ENCODE data around the gene DDI1. TPM values are rescaled to one million over a fixed set of nuclear protein-coding genes. Genes with fewer than 3 reads are reported as not detected.

The DDI1 gene
- not detected in 2 replicates for polyA plus RNA-seq (2013)

DNA sequence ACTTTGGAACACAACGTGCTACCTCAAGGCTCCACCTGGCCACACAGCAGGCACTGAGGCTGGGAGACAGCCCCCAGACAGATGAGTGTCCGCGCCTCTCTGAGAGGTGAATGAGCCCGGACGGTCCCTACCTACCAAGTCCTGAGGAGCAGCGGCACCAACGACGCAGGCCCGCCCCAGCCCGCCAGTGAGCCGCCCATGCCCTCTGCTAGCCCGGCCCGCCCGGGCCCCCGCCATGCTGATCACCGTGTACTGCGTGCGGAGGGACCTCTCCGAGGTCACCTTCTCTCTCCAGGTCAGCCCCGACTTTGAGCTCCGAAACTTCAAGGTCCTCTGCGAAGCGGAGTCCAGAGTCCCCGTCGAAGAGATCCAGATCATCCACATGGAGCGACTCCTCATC lies at the start of gene DDI1:
DDI1 (plus strand) TSS at position 53 of the 400 bp plus-strand sequence; CDS start at position 236, 183 bp downstream.
- Histone ChIP-seq H3K9me3 (ENCODE audit: insufficient read depth, low read depth, low read length) (no peaks in the 10 kb centered on the region), H2BK5ac (ENCODE audit: low read depth, low read length, poor library complexity) (no peak within 1 kb of the TSS), H4K91ac (ENCODE audit: low read depth, low read length) (no peak within 1 kb of the TSS), H3K9ac (ENCODE audit: low read length) (no peak within 1 kb of the TSS), H3K4ac (ENCODE audit: low read depth, low read length) (no peak within 1 kb of the TSS), H3K27me3 (ENCODE audit: insufficient read depth, low read length) (no peaks in the 10 kb centered on the region), H3K79me2 (ENCODE audit: control insufficient read depth, insufficient read depth, low read length, poor library complexity) (no peaks in the 10 kb centered on the region), H3K4me1 (ENCODE audit: control insufficient read depth in 1 of 2, insufficient read depth in 2 of 2, low read length in 2 of 2) (no peaks in the 10 kb centered on the region), H2AK5ac (ENCODE audit: low read length) (no peak within 1 kb of the TSS), H2BK12ac (ENCODE audit: low read length) (no peak within 1 kb of the TSS), H2BK120ac (ENCODE audit: insufficient read depth, low read length, poor library complexity) (no peak within 1 kb of the TSS), H3K4me2 (ENCODE audit: low read length) (no peak within 1 kb of the TSS), H3K36me3 (ENCODE audit: control insufficient read depth in 1 of 2, insufficient read depth in 2 of 2, low read length in 2 of 2) (no peaks in the 10 kb centered on the region), H3K27ac (ENCODE audit: low read depth, low read length) (no peak within 1 kb of the TSS), H3K79me1 (ENCODE audit: low read length) (no peaks in the 10 kb centered on the region), H3K18ac (ENCODE audit: low read length) (no peak within 1 kb of the TSS), H3K4me3 (ENCODE audit: low read depth, low read length) (no peak within 1 kb of the TSS), H2AFZ (ENCODE audit: insufficient read depth, low read length, poor library complexity) (no peak within 1 kb of the TSS), H4K8ac (ENCODE audit: low read depth, low read length) (no peak within 1 kb of the TSS), H3K23ac (ENCODE audit: low read length) (no peak within 1 kb of the TSS), H3K14ac (ENCODE audit: low read length) (no peak within 1 kb of the TSS), H4K12ac (ENCODE audit: low read depth, low read length) (no peak within 1 kb of the TSS)
- DNase-seq = no peak
- WGBS (ENCODE audit: extremely low coverage, insufficient coverage, insufficient read length) = no CpG with 5 or more reads among the region's 26 CpGs

DNA sequence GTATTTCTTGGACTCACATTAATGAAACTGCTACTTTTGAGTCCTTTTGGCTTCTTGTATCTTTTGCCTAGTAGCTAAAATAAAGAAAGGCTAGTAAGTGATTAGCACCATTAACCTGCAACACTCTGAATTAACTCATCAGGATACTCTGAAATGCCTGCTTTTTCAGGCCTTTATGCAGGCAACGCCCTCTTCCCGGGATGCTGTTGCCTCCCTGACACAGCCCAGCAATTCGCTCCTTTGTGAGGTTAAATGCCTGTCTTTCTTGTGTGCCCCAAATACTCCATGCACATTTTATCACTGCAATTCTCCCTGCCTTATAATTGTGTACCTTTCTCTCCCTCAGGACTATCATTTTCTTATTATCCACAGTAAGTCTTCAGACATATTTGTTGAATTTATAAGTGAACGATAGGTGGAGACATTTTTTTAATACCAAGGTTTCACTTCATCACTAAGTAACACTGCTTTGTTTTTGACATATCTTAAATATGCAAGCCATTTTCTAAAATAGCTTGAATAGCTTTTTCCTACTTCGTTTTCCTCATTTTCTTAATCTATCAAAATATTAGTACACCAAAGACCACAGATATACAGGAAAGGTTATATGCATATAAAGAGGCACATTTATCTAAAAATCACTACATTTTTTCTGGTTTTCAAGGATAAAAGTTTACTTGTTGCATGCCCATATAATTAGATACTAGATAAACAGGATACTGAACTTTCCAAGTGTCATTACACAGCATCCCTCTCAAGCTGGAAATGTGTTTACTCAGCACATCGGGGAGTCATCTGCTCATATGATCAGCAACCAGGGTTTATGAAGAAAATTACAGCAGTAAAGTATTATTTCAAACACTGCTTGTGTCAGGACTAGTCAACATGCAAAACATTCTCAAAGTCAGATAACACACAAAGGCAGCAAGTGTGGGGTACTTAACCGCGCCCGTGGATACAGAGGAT lies 48.5 kb upstream of the DDI1 start:
- H3K23ac ChIP-seq (ENCODE audit: low read length) = no peak overlapping the region
- H3K4ac ChIP-seq (ENCODE audit: low read depth, low read length) = no peak overlapping the region
- no peak for DNase-seq
- no peaks in the 10 kb centered on the region for H3K9me3 ChIP-seq (ENCODE audit: insufficient read depth, low read depth, low read length)
- no peak overlapping the region for H3K18ac ChIP-seq (ENCODE audit: low read length)
- WGBS (ENCODE audit: extremely low coverage, insufficient coverage, insufficient read length) = no CpG with 5 or more reads among the region's 9 CpGs
- H3K27me3 ChIP-seq (ENCODE audit: insufficient read depth, low read length) = no peaks in the 10 kb centered on the region
- H2AK5ac ChIP-seq (ENCODE audit: low read length) = no peak overlapping the region
- no peaks in the 10 kb centered on the region for H3K4me1 ChIP-seq (ENCODE audit: control insufficient read depth in 1 of 2, insufficient read depth in 2 of 2, low read length in 2 of 2)
- H4K91ac ChIP-seq (ENCODE audit: low read depth, low read length) = no peak overlapping the region
- no peak overlapping the region for H4K12ac ChIP-seq (ENCODE audit: low read depth, low read length)
- no peak overlapping the region for H2BK12ac ChIP-seq (ENCODE audit: low read length)
- no peak overlapping the region for H3K4me2 ChIP-seq (ENCODE audit: low read length)
- no peak overlapping the region for H3K9ac ChIP-seq (ENCODE audit: low read length)
- no peaks in the 10 kb centered on the region for H3K79me1 ChIP-seq (ENCODE audit: low read length)
- H2AFZ ChIP-seq (ENCODE audit: insufficient read depth, low read length, poor library complexity) = no peak overlapping the region
- no peak overlapping the region for H3K27ac ChIP-seq (ENCODE audit: low read depth, low read length)
- no peak overlapping the region for H2BK120ac ChIP-seq (ENCODE audit: insufficient read depth, low read length, poor library complexity)
- H3K79me2 ChIP-seq (ENCODE audit: control insufficient read depth, insufficient read depth, low read length, poor library complexity) = no peaks in the 10 kb centered on the region
- H3K36me3 ChIP-seq (ENCODE audit: control insufficient read depth in 1 of 2, insufficient read depth in 2 of 2, low read length in 2 of 2) = no peaks in the 10 kb centered on the region
- H3K4me3 ChIP-seq (ENCODE audit: low read depth, low read length) = no peak overlapping the region
- no peak overlapping the region for H4K8ac ChIP-seq (ENCODE audit: low read depth, low read length)
- H3K14ac ChIP-seq (ENCODE audit: low read length) = no peak overlapping the region
- no peak overlapping the region for H2BK5ac ChIP-seq (ENCODE audit: low read depth, low read length, poor library complexity)

DNA sequence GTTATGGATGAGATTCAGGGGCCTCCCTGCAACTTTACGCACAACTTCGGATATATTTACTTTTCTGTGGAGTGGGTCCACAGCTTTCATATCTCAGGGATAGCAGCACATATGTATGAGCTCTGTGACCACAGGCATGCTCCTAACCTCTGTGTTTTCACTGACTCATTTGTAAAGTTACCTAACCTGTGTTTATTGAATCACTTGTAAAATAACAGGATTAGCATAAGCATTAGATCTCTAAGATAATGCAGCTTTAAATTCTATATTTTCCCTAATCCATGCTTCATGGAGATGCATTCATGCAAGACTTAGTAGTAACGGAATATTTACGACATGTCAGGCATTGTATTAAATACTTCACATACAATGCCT lies 47.9 kb upstream of the DDI1 start:
- H3K9ac ChIP-seq (ENCODE audit: low read length) = no peak overlapping the region
- H3K4me2 ChIP-seq (ENCODE audit: low read length) = no peak overlapping the region
- H3K4ac ChIP-seq (ENCODE audit: low read depth, low read length) = no peak overlapping the region

DNA sequence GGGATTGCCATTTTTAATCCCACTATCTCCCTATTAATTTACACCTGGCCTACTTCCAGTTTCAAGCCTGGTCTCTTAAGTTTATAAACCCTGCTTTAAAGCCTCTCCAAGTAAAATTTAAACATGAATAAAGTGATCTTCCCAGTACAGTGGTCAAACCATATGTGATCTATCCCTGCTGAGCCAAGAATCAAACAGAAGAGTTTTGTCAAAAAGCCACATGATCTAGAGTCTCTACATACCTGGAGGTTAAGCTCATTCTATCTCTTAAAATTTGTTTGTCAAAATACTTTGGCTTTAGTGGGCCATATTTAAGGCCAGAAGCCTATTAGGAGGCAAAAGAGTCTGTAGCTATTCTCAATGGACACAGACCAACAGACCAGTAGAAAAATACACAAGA lies 42.9 kb upstream of the DDI1 start:
- no peak overlapping the region for H2BK5ac ChIP-seq (ENCODE audit: low read depth, low read length, poor library complexity)
- no peaks in the 10 kb centered on the region for H3K9me3 ChIP-seq (ENCODE audit: insufficient read depth, low read depth, low read length)

More for the DNA sequence above, 47.9 kb upstream of the DDI1 start:
- H4K91ac ChIP-seq (ENCODE audit: low read depth, low read length) = no peak overlapping the region
- H3K9me3 ChIP-seq (ENCODE audit: insufficient read depth, low read depth, low read length) = no peaks in the 10 kb centered on the region
- H2AK5ac ChIP-seq (ENCODE audit: low read length) = no peak overlapping the region
- H3K4me3 ChIP-seq (ENCODE audit: low read depth, low read length) = no peak overlapping the region
- no peak overlapping the region for H2AFZ ChIP-seq (ENCODE audit: insufficient read depth, low read length, poor library complexity)
- no peak overlapping the region for H2BK12ac ChIP-seq (ENCODE audit: low read length)
- H3K14ac ChIP-seq (ENCODE audit: low read length) = no peak overlapping the region
- no peaks in the 10 kb centered on the region for H3K79me1 ChIP-seq (ENCODE audit: low read length)
- no peaks in the 10 kb centered on the region for H3K79me2 ChIP-seq (ENCODE audit: control insufficient read depth, insufficient read depth, low read length, poor library complexity)
- no peaks in the 10 kb centered on the region for H3K27me3 ChIP-seq (ENCODE audit: insufficient read depth, low read length)
- DNase-seq = no peak
- H3K27ac ChIP-seq (ENCODE audit: low read depth, low read length) = no peak overlapping the region
- H3K36me3 ChIP-seq (ENCODE audit: control insufficient read depth in 1 of 2, insufficient read depth in 2 of 2, low read length in 2 of 2) = no peaks in the 10 kb centered on the region
- no peak overlapping the region for H2BK120ac ChIP-seq (ENCODE audit: insufficient read depth, low read length, poor library complexity)
- no peak overlapping the region for H3K18ac ChIP-seq (ENCODE audit: low read length)
- no peak overlapping the region for H2BK5ac ChIP-seq (ENCODE audit: low read depth, low read length, poor library complexity)
- H3K4me1 ChIP-seq (ENCODE audit: control insufficient read depth in 1 of 2, insufficient read depth in 2 of 2, low read length in 2 of 2) = no peaks in the 10 kb centered on the region
- no peak overlapping the region for H4K8ac ChIP-seq (ENCODE audit: low read depth, low read length)
- no CpG with 5 or more reads among the region's 4 CpGs for WGBS (ENCODE audit: extremely low coverage, insufficient coverage, insufficient read length)
- no peak overlapping the region for H4K12ac ChIP-seq (ENCODE audit: low read depth, low read length)
- H3K23ac ChIP-seq (ENCODE audit: low read length) = no peak overlapping the region

More for the DNA sequence above, 42.9 kb upstream of the DDI1 start:
- no peak for DNase-seq
- H2AK5ac ChIP-seq (ENCODE audit: low read length) = no peak overlapping the region
- H3K79me2 ChIP-seq (ENCODE audit: control insufficient read depth, insufficient read depth, low read length, poor library complexity) = no peaks in the 10 kb centered on the region
- H2AFZ ChIP-seq (ENCODE audit: insufficient read depth, low read length, poor library complexity) = no peak overlapping the region
- no peak overlapping the region for H3K4ac ChIP-seq (ENCODE audit: low read depth, low read length)
- no peak overlapping the region for H3K4me3 ChIP-seq (ENCODE audit: low read depth, low read length)
- H3K9ac ChIP-seq (ENCODE audit: low read length) = no peak overlapping the region
- H3K27ac ChIP-seq (ENCODE audit: low read depth, low read length) = no peak overlapping the region
- H2BK120ac ChIP-seq (ENCODE audit: insufficient read depth, low read length, poor library complexity) = no peak overlapping the region
- H3K4me2 ChIP-seq (ENCODE audit: low read length) = no peak overlapping the region
- H3K23ac ChIP-seq (ENCODE audit: low read length) = no peak overlapping the region
- H3K18ac ChIP-seq (ENCODE audit: low read length) = no peak overlapping the region
- H3K27me3 ChIP-seq (ENCODE audit: insufficient read depth, low read length) = no peaks in the 10 kb centered on the region
- no peaks in the 10 kb centered on the region for H3K4me1 ChIP-seq (ENCODE audit: control insufficient read depth in 1 of 2, insufficient read depth in 2 of 2, low read length in 2 of 2)
- no peak overlapping the region for H4K12ac ChIP-seq (ENCODE audit: low read depth, low read length)
- no peak overlapping the region for H2BK12ac ChIP-seq (ENCODE audit: low read length)
- H4K8ac ChIP-seq (ENCODE audit: low read depth, low read length) = no peak overlapping the region
- no peak overlapping the region for H4K91ac ChIP-seq (ENCODE audit: low read depth, low read length)
- H3K79me1 ChIP-seq (ENCODE audit: low read length) = no peaks in the 10 kb centered on the region
- no peaks in the 10 kb centered on the region for H3K36me3 ChIP-seq (ENCODE audit: control insufficient read depth in 1 of 2, insufficient read depth in 2 of 2, low read length in 2 of 2)
- no peak overlapping the region for H3K14ac ChIP-seq (ENCODE audit: low read length)
